SK-N-SH (cell line): ENCODE results near the gene ARHGAP15. TPM values are rescaled to one million over a fixed set of nuclear protein-coding genes. Genes with fewer than 3 reads are reported as not detected.

Experiments
- CTCF ChIA-PET: fragments of 300-600, 350-600 bp; formaldehyde crosslinking; extraction: SDS; loops from one replicate; lab custom pipeline; 2021; lab: Yijun Ruan, JAX
- POLR2A ChIA-PET: fragments of 350-600 bp; sonication (Branson Sonifier 250); formaldehyde crosslinking; extraction: SDS; loops from one replicate; lab custom pipeline; 2020; ENCODE audit warnings: antibody characterized with exemption, inconsistent platforms; lab: Yijun Ruan, JAX
- DNase-seq: peaks from one replicate; pipeline ENCODE4 v3.0.0; 2012
- H2AFZ ChIP-seq: fragments of 200-600 bp; sonication (generic); 2 replicates; pipeline ENCODE4 v1.8.1; 2016; ENCODE audit warnings: antibody characterized with exemption, mild to moderate bottlenecking, low read depth
- H3F3A ChIP-seq: fragments of 200-600 bp; sonication (generic); replicated peaks from 2 replicates; pipeline ENCODE3; 2016; ENCODE audit warnings: antibody characterized with exemption, mild to moderate bottlenecking; ENCODE audit not compliant: insufficient read depth
- H3K27ac ChIP-seq, 2 experiments: fragments of 200-500 bp in 1 of 2; fragments of 200-600 bp in 1 of 2; sonication (Bioruptor generic) in 1 of 2; sonication (generic), shearing (Covaris generic) in 1 of 2; 2 replicates each; pipeline versions ENCODE4 v1.5.1 to v1.6.1; 2014 to 2016; ENCODE audit warnings: low read depth in 2 of 2, inconsistent platforms in 1 of 2, low read length in 1 of 2, mild to moderate bottlenecking in 1 of 2, mixed read lengths in 1 of 2
- H3K27me3 ChIP-seq: fragments of 200-600 bp; sonication (generic), shearing (Covaris generic); 2 replicates; pipeline ENCODE4 v1.6.1; 2016; ENCODE audit warnings: mixed run types; ENCODE audit not compliant: insufficient read depth
- H3K36me3 ChIP-seq, 2 experiments: fragments of 200-500 bp in 1 of 2; fragments of 200-600 bp in 1 of 2; sonication (Bioruptor generic) in 1 of 2; sonication (generic) in 1 of 2; replicated peaks in 1 of 2; 2 replicates each; pipeline versions ENCODE3 to v1.5.1; 2014 to 2016; ENCODE audit warnings: low read length in 1 of 2, mild to moderate bottlenecking in 1 of 2; ENCODE audit not compliant: insufficient read depth in 2 of 2, control insufficient read depth in 1 of 2
- H3K4me1 ChIP-seq, 2 experiments: fragments of 200-500 bp in 1 of 2; fragments of 200-600 bp in 1 of 2; sonication (Bioruptor generic) in 1 of 2; sonication (generic), shearing (Covaris generic) in 1 of 2; 2 replicates each; pipeline versions ENCODE4 v1.5.1 to v1.6.1; 2014 to 2016; ENCODE audit warnings: low read depth in 1 of 2, low read length in 1 of 2, mixed run types in 1 of 2; ENCODE audit not compliant: insufficient read depth in 2 of 2, control insufficient read depth in 1 of 2
- H3K4me2 ChIP-seq: fragments of 200-600 bp; sonication (generic), shearing (Covaris generic); 2 replicates; pipeline ENCODE4 v1.6.1; 2017; ENCODE audit warnings: mixed run types
- H3K4me3 ChIP-seq, 2 experiments: fragments of 200-500 bp in 1 of 2; fragments of 200-600 bp in 1 of 2; sonication (Bioruptor generic) in 1 of 2; sonication (generic), shearing (Covaris generic) in 1 of 2; 2 replicates each; pipeline versions ENCODE4 v1.5.1 to v1.8.1; 2014 to 2016; ENCODE audit warnings: low read depth in 2 of 2, inconsistent platforms in 1 of 2, low read length in 1 of 2, mild to moderate bottlenecking in 1 of 2, mixed read lengths in 1 of 2, moderate library complexity in 1 of 2
- H3K79me2 ChIP-seq: fragments of 200-600 bp; sonication (generic); 2 replicates; pipeline ENCODE4 v1.8.1; 2017; ENCODE audit warnings: mild to moderate bottlenecking; ENCODE audit not compliant: insufficient read depth
- H3K9ac ChIP-seq: fragments of 200-600 bp; sonication (generic); 2 replicates; pipeline ENCODE4 v1.6.1; 2017; ENCODE audit warnings: mixed run types
- H3K9me2 ChIP-seq: fragments of 200-600 bp; sonication (generic); 2 replicates; pipeline ENCODE4 v1.6.1; 2017; ENCODE audit warnings: mixed run types
- H3K9me3 ChIP-seq: fragments of 200-600 bp; sonication (generic); 2 replicates; pipeline ENCODE4 v1.6.1; 2017; ENCODE audit warnings: mixed run types, mild to moderate bottlenecking, moderate library complexity
- H4K20me1 ChIP-seq: fragments of 200-600 bp; sonication (generic); 2 replicates; pipeline ENCODE4 v1.6.1; 2017; ENCODE audit warnings: mild to moderate bottlenecking, mixed run types; ENCODE audit not compliant: insufficient read depth
- CTCF ChIP-seq: fragments of 200-600 bp; sonication (generic); IDR thresholded peaks from 2 replicates; pipeline ENCODE4 v1.6.1; 2017; ENCODE audit warnings: antibody characterized with exemption, mild to moderate bottlenecking, moderate library complexity
- ELF1 ChIP-seq: IDR thresholded peaks from 2 replicates; pipeline ENCODE4 v1.4.0; 2012
- EP300 ChIP-seq, 2 experiments: IDR thresholded peaks; 2 replicates each; pipeline versions ENCODE4 v1.4.0 to v1.6.1; 2012; ENCODE audit warnings: borderline replicate concordance in 1 of 2, low read depth in 1 of 2, low read length in 1 of 2
- FOSL2 ChIP-seq: IDR thresholded peaks from 2 replicates; pipeline ENCODE4 v1.4.0; 2012; ENCODE audit warnings: low read depth, mild to moderate bottlenecking, moderate library complexity, borderline replicate concordance
- GATA2 ChIP-seq: sonication (generic); formaldehyde crosslinking; IDR thresholded peaks from 2 replicates; pipeline ENCODE4 v1.5.0; 2020; ENCODE audit warnings: mild to moderate bottlenecking, missing genetic modification reagents
- JUND ChIP-seq: IDR thresholded peaks from 2 replicates; pipeline ENCODE4 v1.4.0; 2012
- MEF2A ChIP-seq: IDR thresholded peaks from 2 replicates; pipeline ENCODE4 v1.4.0; 2012; ENCODE audit warnings: low read depth, borderline replicate concordance
- POLR2AphosphoS5 ChIP-seq: IDR thresholded peaks from 2 replicates; pipeline ENCODE4 v1.6.1; 2012; ENCODE audit warnings: low read depth, low read length
- RAD21 ChIP-seq: IDR thresholded peaks from 2 replicates; pipeline ENCODE4 v1.6.1; 2012; ENCODE audit warnings: mild to moderate bottlenecking, low read length
- REST ChIP-seq: IDR thresholded peaks from 2 replicates; pipeline ENCODE4 v1.6.1; 2012; ENCODE audit warnings: mild to moderate bottlenecking, low read depth, low read length, moderate library complexity
- RXRA ChIP-seq: IDR thresholded peaks from 2 replicates; pipeline ENCODE4 v1.4.0; 2012; ENCODE audit warnings: low read depth, mild to moderate bottlenecking, borderline replicate concordance
- SIN3A ChIP-seq: IDR thresholded peaks from 2 replicates; pipeline ENCODE4 v1.6.1; 2012; ENCODE audit warnings: low read depth, mild to moderate bottlenecking, low read length, moderate library complexity, borderline replicate concordance
- SMC3 ChIP-seq: IDR thresholded peaks from 2 replicates; pipeline ENCODE4 v1.6.1; 2012; ENCODE audit warnings: low read depth, low read length, improper control_type of control experiment
- TCF12 ChIP-seq: IDR thresholded peaks from 2 replicates; pipeline ENCODE4 v1.4.0; 2012
- TEAD4 ChIP-seq: IDR thresholded peaks from 2 replicates; pipeline ENCODE4 v1.4.0; 2012; ENCODE audit warnings: mild to moderate bottlenecking, borderline replicate concordance; ENCODE audit not compliant: insufficient read depth
- USF1 ChIP-seq: IDR thresholded peaks from 2 replicates; pipeline ENCODE4 v1.4.0; 2012; ENCODE audit warnings: low read depth, borderline replicate concordance
- WGBS: methylation state at CpG from one replicate; pipeline ENCODE4 v1.1.6; 2017; ENCODE audit warnings: low lambda C conversion rate; 5-methylcytosine and 5-hydroxymethylcytosine counted together
- polyA plus RNA-seq, 3 experiments: library from polyadenylated mRNA; depleted of rRNA; stranded (reverse); fragments of >200 nt; gene quantifications; 2 replicates each; pipeline ENCODE4 v1.2.3, GENCODE V29; 2012
- TF ChIP-seq, protein P1 (sequence below): IDR thresholded peaks from 2 replicates; pipeline ENCODE4; 2012
- TF ChIP-seq, protein P2 (sequence below): IDR thresholded peaks from 2 replicates; pipeline ENCODE4 v1.4.0; 2012; ENCODE audit warnings: low read depth

Gene ARHGAP15
- polyA plus RNA-seq, 1 of the 3 experiments (the other 2 are of a cell fraction): not detected

- no peak for DNase-seq
- no peak for TF ChIP-seq JUND
- TF ChIP-seq TEAD4: no peak
- TF ChIP-seq TCF12: no peak
- no peak for TF ChIP-seq SIN3A
- no peak for TF ChIP-seq RXRA
- no peak for TF ChIP-seq POLR2AphosphoS5
- TF ChIP-seq FOSL2: no peak
- TF ChIP-seq RAD21: no peak
- TF ChIP-seq, protein P1, sequence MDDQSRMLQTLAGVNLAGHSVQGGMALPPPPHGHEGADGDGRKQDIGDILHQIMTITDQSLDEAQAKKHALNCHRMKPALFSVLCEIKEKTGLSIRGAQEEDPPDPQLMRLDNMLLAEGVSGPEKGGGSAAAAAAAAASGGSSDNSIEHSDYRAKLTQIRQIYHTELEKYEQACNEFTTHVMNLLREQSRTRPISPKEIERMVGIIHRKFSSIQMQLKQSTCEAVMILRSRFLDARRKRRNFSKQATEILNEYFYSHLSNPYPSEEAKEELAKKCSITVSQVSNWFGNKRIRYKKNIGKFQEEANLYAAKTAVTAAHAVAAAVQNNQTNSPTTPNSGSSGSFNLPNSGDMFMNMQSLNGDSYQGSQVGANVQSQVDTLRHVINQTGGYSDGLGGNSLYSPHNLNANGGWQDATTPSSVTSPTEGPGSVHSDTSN: no peak
- H3K9me3 ChIP-seq: no peaks in the 10 kb centered on the region
- no peak overlapping the region for H2AFZ ChIP-seq
- ChIA-PET CTCF (no interaction called here), POLR2A (no interaction called here)
- H4K20me1 ChIP-seq: no peaks in the 10 kb centered on the region
- peaks cover 0 to 4% of the 10 kb centered on the region in 2 experiments; a peak in 1 of 4 replicates for H3K4me1 ChIP-seq
- no peak overlapping the region for H3K4me2 ChIP-seq
- H3K27me3 ChIP-seq: no peaks in the 10 kb centered on the region
- no peak overlapping the region for H3K9ac ChIP-seq
- no peaks in the 10 kb centered on the region for H3K36me3 ChIP-seq
- H3F3A ChIP-seq: no peaks in the 10 kb centered on the region
- no peak overlapping the region for H3K4me3 ChIP-seq
- no peak overlapping the region for H3K27ac ChIP-seq
- WGBS: no CpG with 5 or more reads among the region's 1 CpG
- no peaks in the 10 kb centered on the region for H3K9me2 ChIP-seq
- no peaks in the 10 kb centered on the region for H3K79me2 ChIP-seq
These were observed 672.3 kb downstream of the ARHGAP15 start for GRCh38 chr2:143801561-143801960.

DNA sequence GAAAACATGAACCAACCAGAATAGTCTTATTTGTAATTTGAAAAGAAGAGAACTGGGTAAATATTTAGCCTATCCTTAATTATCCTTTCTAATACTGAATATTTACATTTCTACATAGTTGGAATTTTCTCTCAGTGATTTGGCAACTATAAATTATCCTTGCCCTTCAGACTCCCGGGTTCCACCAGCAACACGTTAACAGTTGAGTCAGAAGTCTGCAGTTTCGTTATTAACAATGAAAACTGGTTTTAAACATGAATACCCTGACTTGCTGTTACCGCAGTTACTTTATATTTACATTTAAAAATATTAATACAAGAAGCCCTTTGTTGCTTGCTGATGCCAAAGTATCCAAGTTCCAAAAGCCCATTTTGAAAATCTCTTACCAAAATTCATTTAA lies 673.0 kb downstream of the ARHGAP15 start:
- no peak for DNase-seq
- Histone ChIP-seq H3K79me2 (no peaks in the 10 kb centered on the region), H4K20me1 (no peaks in the 10 kb centered on the region), H3K36me3 (no peaks in the 10 kb centered on the region), H3K4me2 (no peak overlapping the region), H3K4me1 (peaks cover 0 to 4% of the 10 kb centered on the region in 2 experiments; a peak in 1 of 4 replicates), H3K27ac (no peak overlapping the region), H3K9me3 (no peaks in the 10 kb centered on the region), H3F3A (no peaks in the 10 kb centered on the region), H3K9ac (no peak overlapping the region), H3K9me2 (no peaks in the 10 kb centered on the region), H3K4me3 (no peak overlapping the region), H2AFZ (no peak overlapping the region), H3K27me3 (no peaks in the 10 kb centered on the region)
- POLR2A ChIA-PET: no interaction called here
- CTCF ChIA-PET: no interaction called here
- WGBS: 72% methylated on average over 4 of the region's 4 CpGs
- no peak for TF ChIP-seq RXRA
- no peak for TF ChIP-seq REST
- TF ChIP-seq FOSL2: no peak
- TF ChIP-seq, protein P1: no peak
- no peak for TF ChIP-seq EP300 (IDR thresholded peaks at IDR 0.05; ENCODE audit: borderline replicate concordance in 1 of 2, low read depth in 1 of 2, low read length in 1 of 2)
- TF ChIP-seq, protein P2, sequence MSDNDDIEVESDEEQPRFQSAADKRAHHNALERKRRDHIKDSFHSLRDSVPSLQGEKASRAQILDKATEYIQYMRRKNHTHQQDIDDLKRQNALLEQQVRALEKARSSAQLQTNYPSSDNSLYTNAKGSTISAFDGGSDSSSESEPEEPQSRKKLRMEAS: no peak
- TF ChIP-seq CTCF: no peak
- TF ChIP-seq USF1: no peak
- no peak for TF ChIP-seq SMC3
- TF ChIP-seq ELF1: no peak
- no peak for TF ChIP-seq GATA2 (CRISPR knock-in tag)
- no peak for TF ChIP-seq MEF2A
